Heart left ventricle (tissue), 16 donors: ENCODE results near the gene HIC2. TPM values are rescaled to one million over a fixed set of nuclear protein-coding genes. Genes with fewer than 3 reads are reported as not detected.
A peak's percentile ranks its signal among the peaks of the same experiment; 100 is the strongest.
"Not testable (repeated sequence)": the region's sequence is repeated elsewhere in the genome, so short reads cannot be mapped to it uniquely, and the experiment has no call there.

Experiments
- ATAC-seq, 4 donors: fragments of 200-7000 bp; cut with Tn5 transposase; one replicate each; pipeline ENCODE4 v1.9.1; 2020 to 2022; ENCODE audit warnings: moderate library complexity in 4 of 4, mild to moderate bottlenecking in 3 of 4, moderate number of reproducible peaks in 1 of 4
- DNase-seq, 5 donors: peaks; one replicate each; pipeline ENCODE4 v3.0.0-alpha.2; 2020
- H3K27ac ChIP-seq, 12 donors: fragments of 200-600 bp; sonication (generic) in 4 of 12; one replicate each; pipeline versions ENCODE4 v1.5.0 to v1.8.0; 2016 to 2022; ENCODE audit warnings: mild to moderate bottlenecking in 2 of 12
- H3K27me3 ChIP-seq, 9 donors: fragments of 200-600 bp; sonication (generic) in 2 of 9; one replicate each; pipeline versions ENCODE4 v1.5.1 to v1.8.0; 2016 to 2022; ENCODE audit warnings: mild to moderate bottlenecking in 3 of 9
- H3K36me3 ChIP-seq, 9 donors: fragments of 200-600 bp; sonication (generic) in 2 of 9; one replicate each; pipeline versions ENCODE4 v1.5.0 to v1.8.0; 2018 to 2022; ENCODE audit warnings: mild to moderate bottlenecking in 2 of 9
- H3K4me1 ChIP-seq, 12 donors: fragments of 200-600 bp; sonication (generic) in 4 of 12; one replicate each; pipeline versions ENCODE4 v1.5.0 to v1.8.0; 2016 to 2022; ENCODE audit warnings: mild to moderate bottlenecking in 3 of 12
- H3K4me3 ChIP-seq, 12 donors: fragments of 200-600 bp; sonication (generic) in 4 of 12; one replicate each; pipeline versions ENCODE4 v1.5.0 to v1.8.0; 2017 to 2022; ENCODE audit warnings: mild to moderate bottlenecking in 9 of 12, moderate library complexity in 4 of 12
- H3K9me3 ChIP-seq, 12 donors: fragments of 200-600 bp; sonication (generic) in 4 of 12; one replicate each; pipeline versions ENCODE4 v1.5.0 to v1.8.0; 2016 to 2022; ENCODE audit warnings: mild to moderate bottlenecking in 1 of 12
- WGBS, 4 donors: extraction: QIAGEN DNeasy Blood & Tissue Kit in 2 of 4; methylation state at CpG; one replicate each; pipeline versions ENCODE4 v1.1.5 to v1.1.7; 2013 to 2018; 5-methylcytosine and 5-hydroxymethylcytosine counted together
- intact Hi-C, 10 donors: fragments of 100-400 bp; cut with DNase I; formaldehyde crosslinking; loops; one replicate each; pipeline versions ENCODE4 v1.11.1 to v1.14.2; 2022
- long read RNA-seq, 3 donors: library from polyadenylated mRNA; unstranded; transcript quantifications; one replicate each; pipeline ENCODE4 v2.0.0, GENCODE V29; 2020 to 2021
- polyA plus RNA-seq, 2 donors: library from polyadenylated mRNA; stranded (reverse); fragments of 200-250 nt; gene quantifications; one replicate each; pipeline ENCODE4 v1.2.3, GENCODE V29; 2013
- total RNA-seq, 9 donors: library from RNA; depleted of rRNA in 2 of 9; stranded (reverse); fragments of >200 nt in 2 of 9; fragmentation: NEBNext Ultra II Directional in 3 of 9; extraction: Animal tissue kit (Norgen Biotek cat#: 25700) in 3 of 9; gene quantifications; one replicate each; pipeline versions ENCODE4 v1.1.0 to v1.2.4, GENCODE V29; 2016 to 2023
- donor health status: ischemic (EF 13 %, LVEDD 7.1; RV severe dilation, severe dysfunction).
- donor health status: healthy with polysubstance abuse.
- donor health status: DM: no; HTN: yes; CAD: no.
- donor health status: DM: no; HTN: no; CAD: no.
- donor health status: ischemic (EF 25% LVEDD 6.9; RV normal size, moderate dysfunction).
- donor health status: ischemic (EF 25% LVEDD 5.7; RV mildly dilated, moderate dysfunction).
- donor health status: healthy.
- donor health status: DM: yes; HTN: yes; CAD: no.
- donor health status: ischemic (EF 35%, LVEDD 5.7; RV mildly dilated, moderate dysfunction).
- donor health status: nonischemic (EF 11% LVEDD 7.7; RV severe dilation, severe dysfunction).
- donor health status: DM: yes; HTN: yes; CAD: no.
- donor health status: PGD.
- donor health status: ischemic (EF 29% LVEDD 5.4; RV normal size, mild dysfunction).
- donor health status: nonischemic (EF 23%, LVEDD 6.1; RV moderate dilation, normal function).

HIC2 gene, protein sequence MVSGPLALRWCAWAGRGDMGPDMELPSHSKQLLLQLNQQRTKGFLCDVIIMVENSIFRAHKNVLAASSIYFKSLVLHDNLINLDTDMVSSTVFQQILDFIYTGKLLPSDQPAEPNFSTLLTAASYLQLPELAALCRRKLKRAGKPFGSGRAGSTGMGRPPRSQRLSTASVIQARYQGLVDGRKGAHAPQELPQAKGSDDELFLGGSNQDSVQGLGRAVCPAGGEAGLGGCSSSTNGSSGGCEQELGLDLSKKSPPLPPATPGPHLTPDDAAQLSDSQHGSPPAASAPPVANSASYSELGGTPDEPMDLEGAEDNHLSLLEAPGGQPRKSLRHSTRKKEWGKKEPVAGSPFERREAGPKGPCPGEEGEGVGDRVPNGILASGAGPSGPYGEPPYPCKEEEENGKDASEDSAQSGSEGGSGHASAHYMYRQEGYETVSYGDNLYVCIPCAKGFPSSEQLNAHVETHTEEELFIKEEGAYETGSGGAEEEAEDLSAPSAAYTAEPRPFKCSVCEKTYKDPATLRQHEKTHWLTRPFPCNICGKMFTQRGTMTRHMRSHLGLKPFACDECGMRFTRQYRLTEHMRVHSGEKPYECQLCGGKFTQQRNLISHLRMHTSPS
- total RNA-seq (1 to 10 TPM; 1.1 to 2.8 (median 2.0) TPM), polyA plus RNA-seq (1 to 10 TPM; 1.4 to 1.6 TPM)
- long read RNA-seq, donor 1, partial matches to known transcripts, result 0 of 1 reads
- long read RNA-seq, donor 1, other reads (novel, unspliced or antisense), result 1 of 1 reads
- long read RNA-seq, donor 2, partial matches to known transcripts, result 0 of 6 reads
- long read RNA-seq, donor 2, other reads (novel, unspliced or antisense), result 6 of 6 reads
- long read RNA-seq, donor 3, result 0 reads

DNA sequence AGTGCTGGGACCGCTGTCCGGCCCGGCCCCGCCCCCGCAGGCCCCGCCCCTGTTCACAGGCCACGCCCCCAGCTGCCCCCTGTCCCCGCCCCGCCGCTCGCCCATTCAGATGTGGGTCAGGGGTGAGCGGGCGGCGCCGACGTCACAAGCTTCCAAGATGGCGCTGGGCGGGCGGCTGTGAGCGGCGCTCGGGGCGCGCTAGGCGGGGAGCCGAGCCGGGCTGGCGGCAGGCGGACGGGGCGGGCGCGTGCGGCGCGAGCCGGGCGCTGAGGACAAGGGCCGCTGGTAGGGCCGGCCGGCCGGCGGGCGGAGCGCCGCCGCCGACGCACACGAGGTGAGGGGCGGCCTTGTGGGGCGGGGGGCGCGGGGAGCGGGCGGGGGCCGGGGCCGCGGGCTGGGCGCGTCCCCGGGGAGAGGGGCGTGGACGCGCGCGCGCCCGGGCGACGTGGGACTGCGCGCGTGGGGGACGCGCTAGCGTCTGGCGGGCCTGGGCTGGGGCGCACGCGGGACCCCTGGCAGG, at the start of gene HIC2:
HIC2 (plus strand) TSS at position 145 of the 520 bp plus-strand sequence. CDS start 25,461 bp downstream, outside the sequence.
- peak within 1 kb of the TSS in 2 of 12 donors; percentile 39 to 49 for H3K27ac ChIP-seq
- WGBS, 4 donors, result 1 to 2% methylated on average over 43 to 44 of the region's 81 CpGs; no CpG with 5 or more reads in 2 of the 4 donors
- peak in 2 of 5 donors; percentile 3 to 4 for DNase-seq
- ATAC-seq, result peak; percentile 95 to 99 (median 98)
- H3K4me1 ChIP-seq, H3K27me3 ChIP-seq, H3K9me3 ChIP-seq, H3K36me3 ChIP-seq, intact Hi-C loops: not testable (repeated sequence)
- H3K4me3 ChIP-seq, result peak within 1 kb of the TSS; percentile 21 to 66 (median 47)

DNA sequence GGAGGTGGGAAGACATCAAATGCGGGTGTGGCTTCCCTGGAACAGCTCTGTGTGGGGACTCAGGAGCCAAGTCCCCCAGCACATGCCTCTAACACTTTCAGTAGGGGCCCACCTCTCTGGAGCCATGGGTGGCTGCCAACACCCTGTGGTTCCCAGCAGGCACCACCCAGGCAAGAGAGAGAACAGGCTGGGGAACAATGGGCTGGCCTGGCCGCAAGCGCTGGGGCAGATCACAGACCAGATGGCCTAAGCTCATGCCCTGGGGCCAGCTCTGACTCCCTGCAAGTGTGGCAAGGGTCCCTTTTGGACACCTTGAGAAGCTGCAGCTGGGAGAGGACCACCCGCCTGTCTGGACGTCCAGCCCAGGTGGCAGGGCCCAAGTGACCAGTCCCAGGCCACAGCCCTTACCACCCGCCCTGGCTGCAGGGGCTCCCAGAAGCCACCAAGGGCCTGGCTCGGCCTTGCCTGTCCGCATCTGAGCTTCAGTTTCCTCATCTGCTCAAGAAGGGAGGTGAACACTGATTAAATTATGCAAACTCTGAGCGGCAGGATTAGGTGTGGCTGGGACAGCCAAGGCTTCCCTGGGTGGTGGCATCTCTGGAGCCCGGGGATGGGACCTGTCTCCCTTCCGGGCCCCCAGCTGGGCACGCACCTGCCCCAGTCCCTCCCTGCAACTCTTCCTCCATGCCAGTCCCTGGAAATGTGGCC, 48.4 kb upstream of the HIC2 start:
- H3K4me1 ChIP-seq, ATAC-seq, H3K36me3 ChIP-seq, intact Hi-C loops, H3K27ac ChIP-seq, H3K9me3 ChIP-seq, H3K27me3 ChIP-seq, H3K4me3 ChIP-seq: not testable (repeated sequence)
- peak in 1 of 5 donors; percentile 8 for DNase-seq
- 82 to 95% (median 94%) methylated on average over 3 to 4 of the region's 12 CpGs; no CpG with 5 or more reads in 1 of the 4 donors for WGBS, 4 donors

DNA sequence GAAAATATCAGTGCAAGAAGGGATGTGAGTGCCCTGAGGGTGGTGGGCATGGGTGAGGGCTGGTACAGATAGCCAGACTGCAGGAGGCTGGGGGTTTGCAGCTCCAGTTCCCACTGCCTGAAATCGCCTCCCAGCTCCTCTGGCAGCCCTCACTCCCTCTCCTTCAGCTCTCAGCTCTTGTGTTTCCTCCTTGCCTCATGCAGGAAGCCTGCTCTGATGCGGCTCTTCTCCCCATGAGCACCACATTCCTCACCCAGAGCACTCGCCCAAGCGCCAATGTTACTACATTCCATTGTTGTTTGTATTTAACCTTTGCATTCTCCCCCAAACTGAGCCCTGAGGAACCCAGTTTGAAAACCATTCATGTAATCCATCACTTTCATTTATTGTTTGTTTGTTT, 41.3 kb upstream of the HIC2 start:
- H3K27ac ChIP-seq, H3K4me1 ChIP-seq, H3K27me3 ChIP-seq, DNase-seq, intact Hi-C loops, ATAC-seq, H3K4me3 ChIP-seq, H3K9me3 ChIP-seq, H3K36me3 ChIP-seq: not testable (repeated sequence)
- WGBS, 4 donors, result no CpG with 5 or more reads among the region's 4 CpGs

DNA sequence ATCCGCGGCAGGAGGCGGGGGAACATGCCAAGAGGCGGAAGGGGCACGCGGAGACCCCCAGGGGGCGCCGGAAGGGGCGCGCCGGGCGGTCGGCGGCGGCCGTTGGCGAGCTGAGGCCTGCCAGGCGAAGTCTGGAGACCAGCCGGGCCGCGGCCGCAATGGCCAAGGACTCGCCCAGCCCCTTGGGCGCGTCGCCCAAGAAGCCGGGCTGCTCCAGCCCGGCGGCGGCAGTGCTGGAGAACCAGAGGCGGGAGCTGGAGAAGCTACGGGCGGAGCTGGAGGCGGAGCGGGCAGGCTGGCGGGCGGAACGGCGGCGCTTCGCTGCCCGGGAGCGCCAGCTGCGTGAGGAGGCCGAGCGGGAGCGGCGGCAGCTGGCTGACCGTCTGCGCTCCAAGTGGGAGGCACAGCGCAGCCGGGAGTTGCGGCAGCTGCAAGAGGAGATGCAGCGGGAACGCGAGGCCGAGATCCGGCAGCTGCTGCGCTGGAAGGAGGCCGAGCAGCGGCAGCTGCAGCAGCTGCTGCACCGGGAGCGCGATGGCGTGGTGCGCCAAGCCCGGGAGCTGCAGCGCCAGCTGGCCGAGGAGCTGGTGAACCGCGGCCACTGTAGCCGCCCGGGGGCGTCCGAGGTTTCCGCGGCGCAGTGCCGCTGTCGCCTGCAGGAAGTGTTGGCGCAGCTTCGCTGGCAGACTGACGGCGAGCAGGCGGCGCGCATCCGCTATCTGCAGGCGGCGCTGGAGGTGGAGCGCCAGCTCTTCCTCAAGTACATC, 33.3 kb upstream of the HIC2 start, which contains the start of gene RIMBP3B:
RIMBP3B (plus strand) TSS at position 51 of the 767 bp plus-strand sequence; CDS start at position 159, 108 bp downstream.
- H3K4me3 ChIP-seq, intact Hi-C loops, H3K9me3 ChIP-seq, H3K27ac ChIP-seq, H3K4me1 ChIP-seq, H3K27me3 ChIP-seq, H3K36me3 ChIP-seq, DNase-seq: not testable (repeated sequence)
- peak; percentile 57 to 88 (median 87) for ATAC-seq
- WGBS, 4 donors, result no CpG with 5 or more reads among the region's 91 CpGs

DNA sequence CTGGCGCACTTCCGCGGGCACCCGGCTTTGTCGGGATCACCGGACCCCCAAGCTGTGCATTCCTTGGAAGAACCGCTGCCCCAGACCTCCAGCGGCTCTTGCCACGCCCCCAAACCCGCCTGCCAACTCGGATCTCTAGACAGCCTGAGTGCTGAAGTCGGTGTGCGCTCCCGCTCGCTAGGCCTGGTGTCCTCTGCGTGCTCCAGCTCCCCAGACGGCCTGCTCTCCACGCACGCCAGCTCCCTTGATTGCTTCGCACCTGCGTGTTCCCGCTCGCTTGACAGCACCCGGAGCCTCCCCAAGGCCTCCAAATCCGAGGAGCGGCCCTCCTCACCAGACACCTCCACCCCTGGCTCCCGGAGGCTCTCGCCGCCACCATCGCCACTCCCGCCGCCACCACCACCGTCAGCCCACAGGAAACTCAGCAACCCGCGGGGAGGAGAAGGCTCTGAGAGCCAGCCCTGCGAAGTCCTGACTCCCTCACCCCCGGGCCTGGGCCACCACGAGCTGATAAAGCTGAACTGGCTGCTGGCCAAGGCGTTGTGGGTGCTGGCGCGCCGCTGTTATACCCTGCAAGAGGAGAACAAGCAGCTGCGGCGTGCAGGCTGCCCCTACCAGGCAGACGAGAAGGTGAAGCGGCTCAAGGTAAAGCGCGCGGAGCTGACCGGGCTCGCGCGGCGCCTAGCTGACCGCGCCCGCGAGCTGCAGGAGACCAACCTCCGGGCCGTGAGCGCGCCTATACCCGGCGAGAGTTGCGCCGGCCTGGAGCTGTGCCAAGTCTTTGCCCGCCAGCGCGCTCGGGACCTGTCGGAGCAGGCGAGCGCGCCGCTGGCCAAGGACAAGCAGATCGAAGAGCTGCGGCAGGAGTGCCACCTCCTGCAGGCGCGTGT, 32.5 kb upstream of the HIC2 start:
- H3K4me3 ChIP-seq, H3K36me3 ChIP-seq, H3K27ac ChIP-seq, H3K9me3 ChIP-seq, DNase-seq, H3K27me3 ChIP-seq, intact Hi-C loops, H3K4me1 ChIP-seq: not testable (repeated sequence)
- no CpG with 5 or more reads among the region's 79 CpGs for WGBS, 4 donors
- peak; percentile 15 to 58 (median 50) for ATAC-seq

DNA sequence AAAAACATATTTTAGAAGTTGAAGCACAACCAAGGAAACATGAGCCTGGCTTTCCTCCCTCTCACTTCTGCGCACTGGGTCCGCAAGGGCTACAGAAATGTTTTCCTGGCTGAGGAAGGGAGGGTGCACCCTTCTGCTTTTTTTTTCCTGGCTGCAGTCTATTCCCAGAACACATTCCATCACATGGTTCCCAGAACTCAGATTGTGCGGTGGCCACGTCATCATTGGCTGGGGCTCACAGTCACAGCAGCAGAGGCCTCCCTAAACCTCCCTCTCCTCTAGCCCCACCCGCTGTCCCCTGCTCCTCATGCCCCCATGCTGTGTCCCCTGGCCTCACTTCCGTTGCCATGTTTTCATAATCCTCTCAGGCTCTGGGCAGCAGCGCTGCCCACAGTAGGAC, 27.7 kb upstream of the HIC2 start:
- no CpG with 5 or more reads among the region's 7 CpGs for WGBS, 4 donors
- intact Hi-C loops, H3K27ac ChIP-seq, H3K4me1 ChIP-seq, H3K9me3 ChIP-seq, H3K4me3 ChIP-seq, DNase-seq, H3K27me3 ChIP-seq, H3K36me3 ChIP-seq: not testable (repeated sequence)
- ATAC-seq, result peak in 3 of 4 donors; percentile 52 to 83 (median 81)

DNA sequence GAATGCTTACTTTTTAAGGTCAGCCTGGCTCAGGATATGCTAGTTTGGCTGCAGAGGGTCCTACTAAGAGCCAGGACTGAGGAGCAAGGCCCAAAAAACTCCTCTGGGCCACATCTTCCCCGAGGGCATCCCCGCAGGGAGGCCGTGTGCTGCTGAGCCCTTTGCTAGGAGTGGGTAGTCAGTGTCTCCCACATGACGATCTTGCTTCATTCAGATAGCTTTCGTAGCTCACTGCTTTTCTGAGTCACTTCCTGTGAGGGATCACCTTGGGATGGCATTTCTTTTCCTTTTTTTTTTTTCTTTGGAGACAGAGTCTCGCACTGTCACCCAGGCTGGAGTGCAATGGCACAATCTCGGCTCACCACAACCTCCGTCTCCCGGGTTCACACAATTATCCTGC, 27.2 kb upstream of the HIC2 start:
- H3K9me3 ChIP-seq, H3K27ac ChIP-seq, DNase-seq, ATAC-seq, H3K4me3 ChIP-seq, H3K36me3 ChIP-seq, H3K4me1 ChIP-seq, H3K27me3 ChIP-seq, intact Hi-C loops: not testable (repeated sequence)
- WGBS, 4 donors, result no CpG with 5 or more reads among the region's 9 CpGs

DNA sequence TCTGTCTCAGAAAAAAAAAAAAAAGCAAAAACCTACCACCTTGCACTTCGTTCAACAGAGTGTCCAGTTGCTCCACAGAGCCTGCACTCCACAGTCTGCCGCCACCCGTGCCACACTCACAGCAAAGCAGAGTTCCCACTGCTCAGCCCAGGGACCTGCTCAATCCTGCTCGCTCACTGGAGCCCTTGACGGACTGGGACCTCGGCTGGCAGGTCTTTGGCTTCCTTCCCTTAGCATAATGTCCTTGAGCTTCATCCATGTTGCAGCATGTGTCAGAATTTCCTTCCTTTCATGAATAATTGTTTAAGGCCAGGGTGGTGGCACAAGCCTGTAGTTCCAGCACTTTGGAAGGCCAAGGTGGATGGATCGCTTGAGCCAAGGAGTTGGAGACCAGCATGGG, 22.6 kb upstream of the HIC2 start:
- intact Hi-C loops, ATAC-seq, H3K36me3 ChIP-seq, DNase-seq, H3K9me3 ChIP-seq, H3K4me1 ChIP-seq, H3K27me3 ChIP-seq, H3K4me3 ChIP-seq, H3K27ac ChIP-seq: not testable (repeated sequence)
- no CpG with 5 or more reads among the region's 7 CpGs for WGBS, 4 donors
